Thoracic aorta (tissue), 2 donors: ENCODE results near the gene PIK3IP1. TPM values are rescaled to one million over a fixed set of nuclear protein-coding genes. Genes with fewer than 3 reads are reported as not detected.

Source experiments
- ATAC-seq: fragments of 150-250 bp; one replicate; pipeline ENCODE4 v1.8.0; 2017; ENCODE audit warnings: low read depth; ENCODE audit not compliant: insufficient number of reproducible peaks, low FRiP score
- DNase-seq: peaks from one replicate; pipeline ENCODE4 v3.0.0-alpha.2; 2020; ENCODE audit warnings: low spot score
- H3K27ac ChIP-seq, 2 donors: fragments of 200-600 bp; sonication (generic); 1 replicate in 1 of 2; 2 replicates in 1 of 2; pipeline ENCODE4 v1.5.1; 2016; ENCODE audit warnings: mild to moderate bottlenecking in 2 of 2, moderate library complexity in 2 of 2
- H3K27me3 ChIP-seq: fragments of 200-600 bp; sonication (generic); replicated peaks from 2 replicates; pipeline ENCODE4 v1.6.0; 2016; ENCODE audit warnings: mild to moderate bottlenecking; ENCODE audit not compliant: insufficient read depth
- H3K36me3 ChIP-seq: fragments of 200-600 bp; sonication (generic); one replicate; pipeline ENCODE4 v1.5.1; 2016
- H3K4me1 ChIP-seq, 2 donors: fragments of 200-600 bp; sonication (generic); 1 replicate in 1 of 2; 2 replicates in 1 of 2; pipeline versions ENCODE4 v1.5.1 to v1.6.0; 2016; ENCODE audit warnings: low read depth in 2 of 2, mild to moderate bottlenecking in 1 of 2; ENCODE audit not compliant: control insufficient read depth in 1 of 2
- H3K4me3 ChIP-seq: fragments of 200-600 bp; sonication (generic); 2 replicates; pipeline ENCODE4 v1.5.1; 2016; ENCODE audit warnings: mild to moderate bottlenecking
- H3K9me3 ChIP-seq: fragments of 200-600 bp; sonication (generic); 2 replicates; pipeline ENCODE4 v1.5.1; 2016
- CTCF ChIP-seq: fragments of 200-600 bp; sonication (generic); IDR thresholded peaks from one replicate; pipeline ENCODE4 v1.5.1; 2019; ENCODE audit warnings: antibody characterized with exemption
- total RNA-seq, 2 donors: library from RNA; depleted of rRNA; stranded (reverse); fragments of >200 nt; gene quantifications; one replicate each; pipeline versions ENCODE4 v1.1.0 to v1.2.3, GENCODE V29; 2016

PIK3IP1 gene
- total RNA-seq, 2 donors from 2014 or later: 56.3 to 57.9 TPM

GRCh38 chr22:31278626-31279326 is 13.5 kb downstream of the PIK3IP1 start:
- Histone ChIP-seq H3K4me3 (no peak overlapping the region), H3K27me3 (no peaks in the 10 kb centered on the region), H3K36me3 (peaks cover 67% of the 10 kb centered on the region), H3K27ac (no peak overlapping the region), H3K4me1 (no peaks in the 10 kb centered on the region), H3K9me3 (no peaks in the 10 kb centered on the region)
- no peak for TF ChIP-seq CTCF
- ATAC-seq (no peak), DNase-seq (no peak)

- no peak for ATAC-seq
- no peaks in the 10 kb centered on the region for H3K27me3 ChIP-seq
- H3K36me3 ChIP-seq: peaks cover 61% of the 10 kb centered on the region
- no peaks in the 10 kb centered on the region for H3K9me3 ChIP-seq
- no peaks in the 10 kb centered on the region for H3K4me1 ChIP-seq
- H3K4me3 ChIP-seq: no peak overlapping the region
- no peak for DNase-seq
- no peak overlapping the region for H3K27ac ChIP-seq
- no peak for TF ChIP-seq CTCF
Observed at GRCh38 chr22:31278151-31278621, 14.1 kb downstream of the PIK3IP1 start.

GRCh38 chr22:31277741-31278140 is 14.5 kb downstream of the PIK3IP1 start:
- Histone ChIP-seq H3K27me3 (no peaks in the 10 kb centered on the region), H3K36me3 (peaks cover 56% of the 10 kb centered on the region), H3K4me1 (no peaks in the 10 kb centered on the region), H3K4me3 (no peak overlapping the region), H3K27ac (no peak overlapping the region), H3K9me3 (no peaks in the 10 kb centered on the region)
- no peak for DNase-seq
- no peak for TF ChIP-seq CTCF
- no peak for ATAC-seq

- Histone ChIP-seq H3K27me3 (no peaks in the 10 kb centered on the region), H3K36me3 (peaks cover 45% of the 10 kb centered on the region), H3K4me1 (no peaks in the 10 kb centered on the region), H3K9me3 (no peaks in the 10 kb centered on the region), H3K4me3 (no peak overlapping the region), H3K27ac (no peak overlapping the region)
- ATAC-seq (no peak), DNase-seq (no peak)
- no peak for TF ChIP-seq CTCF
Observed at GRCh38 chr22:31276426-31277167, 15.7 kb downstream of the PIK3IP1 start.

- no peaks in the 10 kb centered on the region for H3K4me1 ChIP-seq
- no peak for TF ChIP-seq CTCF
- DNase-seq (no peak), ATAC-seq (no peak)
- H3K27ac ChIP-seq: no peak overlapping the region
- peaks cover 41% of the 10 kb centered on the region for H3K36me3 ChIP-seq
- H3K9me3 ChIP-seq: no peaks in the 10 kb centered on the region
- H3K27me3 ChIP-seq: no peaks in the 10 kb centered on the region
- no peak overlapping the region for H3K4me3 ChIP-seq
Observed at GRCh38 chr22:31275576-31275975, 16.7 kb downstream of the PIK3IP1 start.
